Tibial nerve (tissue), 4 donors: ENCODE results near the gene INPP4B. TPM values are rescaled to one million over a fixed set of nuclear protein-coding genes. Genes with fewer than 3 reads are reported as not detected.

Experiments
- DNase-seq, 2 donors: peaks; one replicate each; pipeline ENCODE4 v3.0.0-alpha.2; 2019; ENCODE audit warnings: low spot score in 2 of 2
- H3K27ac ChIP-seq, 4 donors: fragments of 200-600 bp; sonication (generic) in 3 of 4; one replicate each; pipeline ENCODE4 v1.5.1; 2017 to 2019; ENCODE audit warnings: mild to moderate bottlenecking in 1 of 4
- H3K27me3 ChIP-seq, 2 donors: fragments of 200-600 bp; sonication (generic) in 1 of 2; one replicate each; pipeline versions ENCODE4 v1.5.1 to v1.6.0; 2017 to 2019
- H3K36me3 ChIP-seq, 3 donors: fragments of 200-600 bp; sonication (generic); one replicate each; pipeline ENCODE4 v1.5.1; 2018 to 2019
- H3K4me1 ChIP-seq, 4 donors: fragments of 200-600 bp; sonication (generic) in 3 of 4; one replicate each; pipeline ENCODE4 v1.5.1; 2017 to 2019
- H3K4me3 ChIP-seq, 4 donors: fragments of 200-600 bp; sonication (generic) in 3 of 4; one replicate each; pipeline ENCODE4 v1.5.1; 2017 to 2019; ENCODE audit warnings: mild to moderate bottlenecking in 1 of 4, moderate library complexity in 1 of 4
- H3K9me3 ChIP-seq, 4 donors: fragments of 200-600 bp; sonication (generic) in 3 of 4; one replicate each; pipeline ENCODE4 v1.5.1; 2017 to 2019
- EP300 ChIP-seq, 2 donors: sonication (generic); formaldehyde crosslinking; IDR thresholded peaks; one replicate each; pipeline ENCODE4 v1.6.1; 2017; ENCODE audit warnings: antibody characterized with exemption in 2 of 2, mild to moderate bottlenecking in 1 of 2
- POLR2A ChIP-seq, 2 donors: fragments of 450-650 bp; IDR thresholded peaks; one replicate each; pipeline ENCODE4 v1.6.1; 2017; ENCODE audit warnings: antibody characterized with exemption in 2 of 2, mild to moderate bottlenecking in 2 of 2, moderate library complexity in 2 of 2
- WGBS, 2 donors: methylation state at CpG; one replicate each; pipeline ENCODE4 v1.1.5; 2018; 5-methylcytosine and 5-hydroxymethylcytosine counted together
- total RNA-seq, 4 donors: library from RNA; depleted of rRNA; stranded (reverse); fragments of >200 nt; gene quantifications; one replicate each; pipeline ENCODE4 v1.1.0, GENCODE V29; 2016
- TF ChIP-seq, protein P1 (sequence below), 5 experiments: fragments of 200-600 bp in 3 of 5; fragments of 450-650 bp in 2 of 5; sonication (generic) in 3 of 5; IDR thresholded peaks; one replicate each; pipeline ENCODE4 v1.5.1; 2016 to 2019; ENCODE audit warnings: antibody characterized with exemption in 5 of 5, mild to moderate bottlenecking in 3 of 5, moderate library complexity in 2 of 5

Gene INPP4B
- total RNA-seq, 4 donors from 2014 or later: 16.3 to 32.4 (median 24.8) TPM

DNA sequence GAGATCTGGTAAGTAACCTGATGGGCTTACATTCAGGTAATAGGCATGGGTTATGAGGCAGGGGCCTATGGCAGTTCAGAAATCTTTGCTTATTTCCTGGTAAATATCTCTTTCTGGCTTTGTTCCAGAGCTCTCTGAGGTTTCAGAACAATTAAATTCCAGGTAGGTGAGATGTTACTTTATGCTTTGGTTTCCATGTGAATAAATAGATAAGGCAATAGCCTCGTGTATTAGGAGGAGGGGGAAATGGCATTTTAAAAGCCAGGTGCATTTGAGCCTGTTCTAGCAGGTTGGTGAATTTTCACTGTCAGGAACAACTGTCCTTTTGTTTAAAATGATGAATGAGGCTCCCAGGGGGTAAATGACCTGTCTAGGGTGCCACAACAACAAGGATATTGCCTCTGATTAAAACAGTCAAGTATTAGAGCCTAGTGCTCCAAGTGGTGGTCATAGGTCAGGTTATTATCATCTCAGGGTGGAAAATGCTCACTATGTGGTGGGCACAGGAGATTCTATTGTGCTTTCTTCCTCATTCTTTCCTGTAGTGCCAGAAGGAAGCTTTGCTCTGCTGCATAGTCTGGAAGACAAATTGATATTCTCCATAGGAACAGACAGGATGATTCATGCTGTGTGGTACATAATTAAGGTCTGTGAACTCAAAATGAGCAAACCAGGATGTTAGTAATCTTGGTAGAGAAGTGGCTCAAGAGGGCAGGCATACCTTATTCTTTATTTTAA is 296.2 kb downstream of the INPP4B start:
- 36 to 45% methylated on average over 1 of the region's 1 CpG for WGBS, 2 donors
- TF ChIP-seq POLR2A (IDR thresholded peaks at IDR 0.05) (no peak), EP300 (IDR thresholded peaks at IDR 0.05) (no peak)
- TF ChIP-seq, protein P1, sequence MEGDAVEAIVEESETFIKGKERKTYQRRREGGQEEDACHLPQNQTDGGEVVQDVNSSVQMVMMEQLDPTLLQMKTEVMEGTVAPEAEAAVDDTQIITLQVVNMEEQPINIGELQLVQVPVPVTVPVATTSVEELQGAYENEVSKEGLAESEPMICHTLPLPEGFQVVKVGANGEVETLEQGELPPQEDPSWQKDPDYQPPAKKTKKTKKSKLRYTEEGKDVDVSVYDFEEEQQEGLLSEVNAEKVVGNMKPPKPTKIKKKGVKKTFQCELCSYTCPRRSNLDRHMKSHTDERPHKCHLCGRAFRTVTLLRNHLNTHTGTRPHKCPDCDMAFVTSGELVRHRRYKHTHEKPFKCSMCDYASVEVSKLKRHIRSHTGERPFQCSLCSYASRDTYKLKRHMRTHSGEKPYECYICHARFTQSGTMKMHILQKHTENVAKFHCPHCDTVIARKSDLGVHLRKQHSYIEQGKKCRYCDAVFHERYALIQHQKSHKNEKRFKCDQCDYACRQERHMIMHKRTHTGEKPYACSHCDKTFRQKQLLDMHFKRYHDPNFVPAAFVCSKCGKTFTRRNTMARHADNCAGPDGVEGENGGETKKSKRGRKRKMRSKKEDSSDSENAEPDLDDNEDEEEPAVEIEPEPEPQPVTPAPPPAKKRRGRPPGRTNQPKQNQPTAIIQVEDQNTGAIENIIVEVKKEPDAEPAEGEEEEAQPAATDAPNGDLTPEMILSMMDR (IDR thresholded peaks at IDR 0.05): no peak
- H3K4me1 ChIP-seq: no peaks in the 10 kb centered on the region
- no peak overlapping the region for H3K27ac ChIP-seq
- no peak overlapping the region for H3K4me3 ChIP-seq
- no peaks in the 10 kb centered on the region for H3K9me3 ChIP-seq
- no peaks in the 10 kb centered on the region for H3K36me3 ChIP-seq
- no peaks in the 10 kb centered on the region for H3K27me3 ChIP-seq
- no peak for DNase-seq

DNA sequence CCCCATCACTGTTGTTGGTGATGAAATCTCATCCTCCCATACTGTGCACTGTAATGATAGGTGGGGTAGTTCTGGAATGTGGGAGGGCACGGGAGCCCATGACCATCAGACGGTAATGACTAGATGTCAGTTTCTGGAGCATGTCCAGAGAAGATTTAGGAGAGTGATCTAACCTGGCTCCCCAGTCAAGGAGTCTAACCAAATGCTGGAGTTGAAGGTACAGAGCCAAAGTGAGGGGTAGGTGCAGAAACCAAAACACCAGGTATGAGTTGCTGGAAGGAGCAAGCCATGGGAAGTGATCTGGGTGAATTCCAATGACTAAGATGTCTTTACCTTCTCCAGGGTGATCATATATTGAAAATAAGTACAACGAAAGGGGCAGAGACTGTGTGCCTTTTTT is 296.9 kb downstream of the INPP4B start:
- no peak for DNase-seq
- no peaks in the 10 kb centered on the region for H3K27me3 ChIP-seq
- no peak overlapping the region for H3K4me3 ChIP-seq
- no peaks in the 10 kb centered on the region for H3K36me3 ChIP-seq
- TF ChIP-seq POLR2A (IDR thresholded peaks at IDR 0.05) (no peak), EP300 (IDR thresholded peaks at IDR 0.05) (no peak)
- TF ChIP-seq, protein P1 (IDR thresholded peaks at IDR 0.05): no peak
- 84 to 86% methylated on average over 3 of the region's 3 CpGs for WGBS, 2 donors
- no peaks in the 10 kb centered on the region for H3K4me1 ChIP-seq
- H3K9me3 ChIP-seq: no peaks in the 10 kb centered on the region
- no peak overlapping the region for H3K27ac ChIP-seq

DNA sequence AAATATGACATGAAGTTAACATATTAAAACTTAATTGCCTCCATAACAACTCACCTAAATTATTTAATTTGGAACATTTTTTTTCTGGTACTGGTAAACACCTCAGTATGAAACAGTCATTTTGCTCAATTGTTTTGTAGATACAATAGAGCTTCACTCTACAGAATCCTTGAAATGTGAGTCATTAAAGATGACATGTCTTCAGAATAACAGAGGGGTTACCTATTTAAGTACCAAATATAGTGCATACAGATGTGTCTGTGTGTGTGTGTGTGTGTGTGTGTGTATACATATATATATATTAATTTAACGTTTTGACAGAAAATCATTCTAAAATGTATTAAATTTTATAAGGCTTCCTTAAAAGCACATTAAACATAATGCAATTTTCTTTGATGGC is 297.6 kb downstream of the INPP4B start:
- TF ChIP-seq, protein P1 (IDR thresholded peaks at IDR 0.05): no peak
- TF ChIP-seq POLR2A (IDR thresholded peaks at IDR 0.05): no peak
- no peak for TF ChIP-seq EP300 (IDR thresholded peaks at IDR 0.05)
- no peak overlapping the region for H3K27ac ChIP-seq
- no peak overlapping the region for H3K4me3 ChIP-seq
- no peaks in the 10 kb centered on the region for H3K36me3 ChIP-seq
- DNase-seq: no peak
- H3K4me1 ChIP-seq: no peaks in the 10 kb centered on the region
- no peaks in the 10 kb centered on the region for H3K9me3 ChIP-seq
- no peaks in the 10 kb centered on the region for H3K27me3 ChIP-seq
- WGBS, 2 donors: 0% methylated on average over 1 of the region's 1 CpG

DNA sequence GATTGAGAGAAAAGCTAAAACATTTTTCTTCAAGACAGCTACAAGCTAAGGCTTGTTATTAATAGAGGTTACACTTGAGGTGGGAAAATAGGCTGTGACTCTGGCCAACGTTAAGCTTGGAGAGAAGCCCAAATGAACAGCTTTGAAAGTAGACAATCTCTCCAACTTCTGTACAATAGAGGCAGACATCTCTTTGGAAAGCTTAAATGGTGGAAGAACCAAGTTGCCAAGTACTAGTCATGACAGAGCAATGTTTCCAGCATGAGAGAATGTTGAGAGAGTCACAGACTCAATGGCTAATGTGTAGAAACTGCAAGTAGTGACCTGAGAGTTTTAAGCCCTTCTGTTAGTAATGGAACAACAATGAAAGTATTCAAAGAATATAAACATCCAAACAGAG is 298.1 kb downstream of the INPP4B start:
- no peaks in the 10 kb centered on the region for H3K9me3 ChIP-seq
- H3K27me3 ChIP-seq: no peaks in the 10 kb centered on the region
- TF ChIP-seq POLR2A (IDR thresholded peaks at IDR 0.05): no peak
- TF ChIP-seq, protein P1 (IDR thresholded peaks at IDR 0.05): no peak
- no peaks in the 10 kb centered on the region for H3K36me3 ChIP-seq
- H3K4me1 ChIP-seq: no peaks in the 10 kb centered on the region
- no peak overlapping the region for H3K4me3 ChIP-seq
- 3 to 21% methylated on average over 1 of the region's 1 CpG for WGBS, 2 donors
- DNase-seq: no peak
- no peak overlapping the region for H3K27ac ChIP-seq

DNA sequence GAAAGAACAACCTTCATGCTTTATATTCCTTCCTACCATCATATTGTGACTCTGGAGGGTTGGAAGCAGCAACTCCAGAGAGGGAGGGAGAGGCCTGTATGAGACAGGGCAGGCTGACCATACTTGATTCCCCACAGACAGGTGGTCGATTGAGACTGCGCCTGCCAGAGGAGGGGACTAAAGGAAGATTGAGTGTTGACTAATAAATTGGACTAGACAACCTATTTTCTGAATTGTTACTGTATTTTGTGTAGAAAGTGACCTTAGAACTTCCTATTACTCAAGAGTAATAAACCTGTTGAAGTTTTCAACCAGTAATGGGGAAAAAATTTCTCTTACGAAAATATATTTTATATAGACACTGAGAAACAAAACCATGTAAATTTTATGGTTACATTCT is 301.5 kb downstream of the INPP4B start:
- H3K4me3 ChIP-seq: no peak overlapping the region
- WGBS, 2 donors: 83 to 87% methylated on average over 3 of the region's 3 CpGs
- no peaks in the 10 kb centered on the region for H3K36me3 ChIP-seq
- no peaks in the 10 kb centered on the region for H3K4me1 ChIP-seq
- no peaks in the 10 kb centered on the region for H3K9me3 ChIP-seq
- DNase-seq: no peak
- H3K27ac ChIP-seq: no peak overlapping the region
- TF ChIP-seq, protein P1 (IDR thresholded peaks at IDR 0.05): no peak
- TF ChIP-seq POLR2A (IDR thresholded peaks at IDR 0.05) (no peak), EP300 (IDR thresholded peaks at IDR 0.05) (no peak)
- H3K27me3 ChIP-seq: no peaks in the 10 kb centered on the region
